Activated T-cell treated with anti-CD3 and anti-CD28 coated beads, Interleukin-2, amount 50 U/mL, for 48 hours (primary cell): ENCODE data around the gene LUZP4.
"Not testable (repeated sequence)": the region's sequence is repeated elsewhere in the genome, so short reads cannot be mapped to it uniquely, and the experiment has no call there.

Source experiments
- DNase-seq, 2 experiments: peaks; one replicate each; pipeline ENCODE4 v3.0.0-alpha.2; 2020

Gene LUZP4, protein sequence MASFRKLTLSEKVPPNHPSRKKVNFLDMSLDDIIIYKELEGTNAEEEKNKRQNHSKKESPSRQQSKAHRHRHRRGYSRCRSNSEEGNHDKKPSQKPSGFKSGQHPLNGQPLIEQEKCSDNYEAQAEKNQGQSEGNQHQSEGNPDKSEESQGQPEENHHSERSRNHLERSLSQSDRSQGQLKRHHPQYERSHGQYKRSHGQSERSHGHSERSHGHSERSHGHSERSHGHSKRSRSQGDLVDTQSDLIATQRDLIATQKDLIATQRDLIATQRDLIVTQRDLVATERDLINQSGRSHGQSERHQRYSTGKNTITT

GRCh38 chrX:115289465-115289864 is at the start of gene LUZP4:
Gene LUZP4 (plus strand): TSS chrX:115289715. CDS start chrX:115289760, 45 bp downstream.
- no peak for DNase-seq

DNA sequence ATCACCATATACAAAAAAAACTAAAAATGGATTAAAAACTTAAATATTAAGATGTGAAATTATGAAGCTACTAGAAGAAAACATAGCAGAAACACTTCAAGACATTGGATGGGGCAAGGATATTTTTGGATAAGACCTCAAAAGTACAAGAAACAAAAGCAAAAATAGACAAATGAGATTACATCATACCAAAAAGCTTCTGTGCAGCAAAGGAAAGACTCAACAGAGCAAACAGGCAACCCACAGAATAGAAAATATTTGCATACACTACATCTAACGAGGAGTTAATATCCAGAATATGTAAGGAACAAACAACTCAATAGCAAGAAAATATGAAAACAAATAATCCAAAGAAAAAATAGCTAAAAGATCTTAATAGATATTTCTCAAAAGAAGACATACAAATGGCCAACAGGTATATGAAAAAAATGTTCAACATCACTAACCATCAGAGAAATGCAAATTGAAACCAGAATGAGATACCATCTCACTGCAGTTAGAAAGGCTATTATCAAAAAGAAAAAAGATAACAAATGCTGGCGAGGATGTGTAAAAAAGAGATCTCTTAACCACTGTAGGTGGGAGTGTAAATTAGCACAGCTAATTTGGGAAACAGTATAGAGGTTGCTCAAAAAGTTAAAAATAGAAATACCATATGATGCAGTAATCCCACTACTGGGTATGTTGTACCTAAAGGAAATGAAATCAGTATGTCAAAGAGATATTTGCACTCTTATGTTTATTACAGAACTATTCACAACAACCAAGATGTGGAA is 37.9 kb upstream of the LUZP4 start:
- no peak for DNase-seq

DNA sequence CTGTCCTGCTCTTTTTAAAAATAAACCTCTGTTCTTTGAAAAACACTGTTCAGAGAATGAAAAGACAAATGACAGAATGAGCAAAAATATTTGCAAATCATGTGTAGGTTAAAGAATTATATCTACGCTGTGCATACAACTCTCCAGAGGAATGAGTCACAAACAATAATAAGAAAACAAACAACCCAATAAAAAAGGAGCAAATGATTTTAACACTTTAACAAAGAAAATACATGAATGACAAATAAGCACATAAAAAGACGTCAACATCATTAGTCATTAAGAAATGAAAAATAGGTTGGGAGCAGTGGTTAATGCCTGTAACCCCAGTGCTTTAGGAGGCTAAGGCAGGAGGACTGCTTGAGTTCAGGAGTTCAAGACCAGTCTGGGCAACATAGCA is 34.5 kb upstream of the LUZP4 start:
- no peak for DNase-seq

DNA sequence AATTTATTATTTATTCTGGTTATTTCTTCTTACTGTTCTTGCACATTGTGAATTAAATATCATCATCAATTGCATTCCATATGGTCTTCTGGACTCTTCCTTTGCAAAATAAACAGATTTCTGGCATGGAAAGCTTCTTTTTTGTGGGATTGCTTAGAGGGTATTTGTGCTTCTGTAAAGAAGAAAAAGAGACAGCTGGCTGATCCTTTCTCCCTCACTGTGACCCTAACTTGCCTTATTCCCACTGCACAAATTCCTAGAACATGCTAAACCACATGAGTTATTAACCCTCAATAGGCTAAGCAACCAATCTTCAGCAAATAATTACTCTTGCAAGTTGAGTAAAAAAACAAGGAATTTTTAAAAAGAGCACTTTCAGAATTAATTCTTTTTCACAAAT is 31.8 kb upstream of the LUZP4 start:
- no peak for DNase-seq

DNA sequence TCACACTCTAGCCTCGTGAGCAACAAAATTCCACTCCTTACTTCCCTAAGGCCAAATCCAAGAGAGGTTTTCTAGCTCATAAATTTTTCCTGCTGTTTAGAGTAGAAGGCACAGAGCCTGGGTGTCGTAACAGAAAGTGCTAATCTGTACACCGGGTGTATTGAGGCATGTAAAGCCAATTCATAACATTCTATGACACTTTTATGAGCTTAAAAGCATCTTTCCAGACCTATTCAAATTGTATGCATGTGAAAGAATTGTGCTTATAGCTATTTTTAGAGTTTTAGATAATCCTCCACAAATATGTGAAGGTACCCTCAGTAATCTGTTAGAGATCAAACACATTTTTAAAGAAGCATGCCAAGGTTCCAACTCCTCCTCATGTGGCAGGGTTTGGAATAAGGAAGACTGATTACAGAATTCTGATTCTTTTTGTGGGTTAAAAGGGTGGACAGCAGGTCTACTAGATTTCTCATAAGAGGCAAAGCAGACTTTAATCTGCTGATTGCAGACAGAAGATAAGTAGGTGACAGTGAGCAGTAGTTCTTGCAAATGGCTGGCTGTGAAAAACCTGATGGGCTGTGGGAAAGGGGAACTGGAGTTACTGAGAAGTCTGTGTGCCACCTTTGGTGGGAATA is 30.2 kb upstream of the LUZP4 start:
- DNase-seq = no peak

- DNase-seq = no peak
Observed at GRCh38 chrX:115260330-115260729, 29.2 kb upstream of the LUZP4 start.

- DNase-seq = no peak
Observed at GRCh38 chrX:115261148-115261547, 28.4 kb upstream of the LUZP4 start.

DNA sequence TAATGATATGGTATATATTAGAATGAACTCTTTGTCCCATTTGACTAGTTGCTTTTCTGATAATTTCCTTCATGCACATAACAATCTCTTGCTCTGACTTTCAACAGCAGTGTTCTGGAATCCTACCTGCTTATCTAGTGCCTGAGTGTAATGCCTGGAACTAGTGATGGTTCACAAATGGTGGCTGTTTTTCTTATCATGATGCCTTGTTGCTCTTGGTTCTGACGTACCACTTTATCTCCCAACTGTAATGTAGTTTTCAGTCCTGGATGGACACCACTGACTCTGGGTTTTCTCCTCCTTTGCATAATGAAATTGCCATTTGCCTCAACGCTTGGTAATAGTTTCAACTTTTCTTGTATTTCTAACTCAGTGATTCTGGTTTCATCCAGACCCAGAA is 25.5 kb upstream of the LUZP4 start:
- DNase-seq = no peak

DNA sequence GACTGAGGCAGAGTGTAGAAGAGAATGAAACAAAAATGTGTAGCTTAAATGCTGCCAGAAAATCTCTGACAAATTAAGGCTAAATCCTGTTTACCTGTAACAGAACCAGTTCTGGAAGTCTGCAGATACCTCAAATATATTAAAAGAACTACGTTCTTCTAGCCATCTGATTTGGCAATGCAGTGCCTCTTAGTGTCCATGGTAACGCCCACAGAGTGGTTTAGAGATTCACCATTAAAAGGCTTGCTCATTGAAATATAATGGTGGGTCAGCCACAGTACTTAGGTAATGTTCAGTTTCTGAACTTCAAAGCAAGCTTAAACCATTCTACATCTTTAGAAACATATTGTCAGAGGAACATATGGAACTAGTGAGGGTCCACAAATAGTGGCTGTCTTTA is 23.2 kb upstream of the LUZP4 start:
- no peak for DNase-seq

- DNase-seq = no peak
Observed at GRCh38 chrX:115268421-115268820, 21.1 kb upstream of the LUZP4 start.

DNA sequence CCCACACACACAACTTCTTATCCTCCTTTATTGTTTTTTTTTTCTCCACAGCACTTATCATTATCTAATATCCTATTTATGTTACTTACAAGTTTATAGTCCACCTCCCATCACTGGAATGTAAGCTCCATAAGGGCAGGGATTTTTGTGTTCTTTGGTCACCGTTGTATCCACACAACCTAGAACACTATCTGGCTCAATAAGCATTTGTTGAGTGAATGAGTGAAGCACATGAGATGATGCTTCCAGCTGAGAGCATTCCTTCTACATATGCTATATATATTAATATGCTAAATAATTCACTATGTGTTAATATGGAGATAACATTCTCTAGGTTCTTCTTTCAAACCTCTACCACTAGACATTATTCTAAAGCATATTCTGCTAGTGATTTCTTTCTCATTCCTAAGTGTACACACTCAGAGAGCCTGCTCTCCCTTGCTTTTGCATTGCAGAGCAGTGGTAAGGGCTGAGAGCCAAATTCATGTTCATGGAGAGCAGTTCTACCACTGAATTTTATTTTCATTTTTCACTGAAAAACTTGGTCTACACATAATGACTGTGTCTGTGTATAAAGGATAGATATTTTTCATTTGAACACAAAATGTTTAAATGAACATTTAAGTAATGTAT is 20.3 kb upstream of the LUZP4 start:
- no peak for DNase-seq

GRCh38 chrX:115284877-115285276 is 4.6 kb upstream of the LUZP4 start:
- DNase-seq = no peak

DNA sequence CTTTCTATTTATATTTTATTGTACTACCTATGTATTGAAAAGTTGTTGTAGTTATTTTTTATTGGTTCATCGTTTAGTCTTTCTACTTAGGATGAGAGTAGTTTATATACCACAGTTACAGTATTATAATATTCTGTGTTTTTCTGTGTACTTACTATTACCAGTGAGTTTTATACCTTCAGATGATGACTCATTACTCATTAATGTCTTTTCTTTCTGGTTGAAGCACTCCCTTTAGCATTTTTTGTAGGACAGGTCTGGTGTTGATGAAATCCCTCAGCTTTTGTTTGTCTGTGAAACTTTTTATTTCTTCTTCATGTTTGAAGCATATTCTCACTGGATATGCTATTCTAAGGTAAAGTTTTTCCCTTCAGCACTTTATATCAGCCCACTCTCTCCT is 7.7 kb downstream of the LUZP4 start:
- no peak for DNase-seq

DNA sequence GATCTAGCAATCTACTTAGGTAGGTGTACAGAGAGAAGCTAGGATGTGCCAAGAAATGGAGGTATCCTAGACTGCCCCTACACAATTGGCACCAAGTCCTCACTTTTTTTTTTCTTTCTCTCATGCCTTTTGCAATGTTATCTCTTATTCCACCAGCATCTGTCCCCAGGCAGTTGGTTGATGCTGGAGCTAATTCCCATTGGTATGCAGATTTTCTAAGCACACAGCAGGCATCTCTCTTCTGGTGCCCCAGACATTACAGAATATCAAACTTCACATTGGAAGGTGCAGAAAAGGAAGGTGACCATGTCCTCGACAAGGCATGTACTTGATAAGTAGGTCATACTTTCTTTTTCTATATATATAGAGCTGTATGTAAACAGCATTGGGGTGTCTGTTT is 21.6 kb downstream of the LUZP4 start:
- DNase-seq = no peak

GRCh38 chrX:115311601-115312001 is 22.1 kb downstream of the LUZP4 start:
- no peak for DNase-seq

DNA sequence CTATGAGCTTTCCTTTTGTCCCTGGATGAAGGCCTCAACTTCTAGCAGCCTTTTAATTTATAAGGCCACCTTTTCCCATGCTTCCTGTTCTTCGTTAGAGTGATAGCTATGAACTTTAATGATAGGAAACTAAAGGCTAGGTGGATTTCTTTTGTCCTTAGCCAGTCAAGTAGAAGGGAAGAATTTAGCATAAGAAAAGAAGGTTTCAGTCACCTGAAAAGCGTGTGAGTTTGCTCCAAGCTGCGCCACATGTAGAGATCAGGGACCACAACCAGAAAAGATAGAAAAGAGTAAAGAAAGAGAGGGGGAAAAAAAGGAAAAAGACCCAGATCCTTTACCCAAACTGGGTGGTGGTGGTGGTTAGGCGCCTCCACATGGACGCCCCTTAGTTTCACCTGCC is 28.6 kb downstream of the LUZP4 start:
- no peak for DNase-seq

DNA sequence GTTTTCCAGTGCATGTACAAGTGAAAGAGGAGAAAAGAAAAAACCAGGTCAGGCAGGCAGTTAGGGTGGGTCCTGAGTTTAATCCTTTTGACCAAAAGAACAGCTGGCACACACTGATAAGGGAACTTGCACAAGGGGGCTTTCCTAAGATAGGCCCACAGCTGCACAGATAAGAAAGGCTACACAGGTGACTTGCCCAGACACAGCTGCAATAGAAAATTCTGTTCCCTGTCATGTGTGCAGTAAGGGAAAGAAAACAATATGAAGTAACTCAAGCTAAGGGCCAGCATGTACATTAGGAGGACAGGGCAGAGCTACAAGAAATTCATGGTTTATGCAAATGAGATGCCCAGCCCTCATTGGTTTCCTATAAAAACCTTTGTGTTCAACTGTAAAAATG is 32.9 kb downstream of the LUZP4 start:
- no peak for DNase-seq

DNA sequence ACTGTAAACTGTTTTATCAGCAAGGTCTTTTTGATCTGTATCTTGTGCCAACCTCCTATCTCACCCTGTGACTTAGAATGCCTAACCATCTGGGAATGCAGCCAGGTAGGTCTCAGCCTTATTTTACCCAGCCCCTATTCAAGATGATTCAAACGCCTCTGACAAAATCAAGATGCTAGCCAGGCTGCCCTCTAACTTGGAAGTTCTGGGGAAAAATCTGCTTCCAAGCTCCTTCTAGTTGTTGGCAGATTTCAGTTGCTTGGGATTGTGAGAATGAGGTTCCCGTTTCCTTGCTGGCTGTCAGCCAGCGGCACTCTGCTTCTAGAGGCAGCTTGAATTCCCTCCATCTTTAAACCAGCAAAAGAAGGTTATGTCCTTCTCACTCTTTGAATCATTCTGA is 34.7 kb downstream of the LUZP4 start:
- DNase-seq = no peak

DNA sequence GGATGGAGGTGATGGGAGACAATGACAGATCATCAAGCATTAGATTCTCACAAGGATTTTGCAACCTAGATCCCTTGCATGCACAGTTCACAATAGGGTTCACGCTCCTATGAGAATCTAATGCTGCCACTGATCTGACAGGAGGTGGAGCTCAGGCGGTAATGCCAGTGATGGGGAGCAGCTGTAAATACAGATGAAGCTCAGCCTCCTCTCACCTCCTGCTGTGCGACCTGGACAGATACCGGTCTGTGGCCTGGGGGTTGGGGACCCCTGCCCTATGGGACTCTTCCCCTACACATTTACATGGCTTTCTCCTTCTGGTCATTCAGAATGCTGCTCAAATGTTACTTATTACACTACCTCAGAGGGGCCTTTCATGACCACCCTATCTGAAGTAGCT is 39.8 kb downstream of the LUZP4 start:
- DNase-seq = not testable (repeated sequence)

GRCh38 chrX:115330498-115331168 is 41.1 kb downstream of the LUZP4 start:
- DNase-seq = peak in 1 of 2 experiments; percentile 33

- no peak for DNase-seq
Observed at GRCh38 chrX:115332832-115333231, 43.3 kb downstream of the LUZP4 start.

DNA sequence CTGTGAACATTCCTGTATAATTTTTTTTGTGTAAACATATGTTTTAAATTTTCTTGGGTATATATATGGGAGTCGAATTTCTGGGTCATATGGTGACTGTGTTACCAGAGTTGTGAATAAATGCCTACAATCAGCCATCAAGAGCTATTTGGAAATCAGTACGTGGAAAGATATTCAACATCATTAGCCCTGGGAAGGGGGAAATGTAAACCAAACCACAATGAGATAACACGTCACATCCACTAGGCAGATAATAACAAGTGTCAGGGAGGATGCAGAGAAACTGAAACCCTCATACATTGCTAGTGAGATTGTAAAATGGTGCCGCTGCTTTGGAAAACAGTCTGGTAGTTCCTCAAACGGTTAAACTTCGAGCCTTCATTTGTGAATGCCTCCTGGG is 43.9 kb downstream of the LUZP4 start:
- no peak for DNase-seq
